HG03460 (cell line): Measurements from ENCODE around the gene GALR2.

Source experiments
- ATAC-seq: cut with Tn5 transposase; IDR thresholded peaks from one replicate; pipeline ENCODE4 v1.9.1; 2021; ENCODE audit not compliant: unreplicated experiment

The GALR2 gene

DNA sequence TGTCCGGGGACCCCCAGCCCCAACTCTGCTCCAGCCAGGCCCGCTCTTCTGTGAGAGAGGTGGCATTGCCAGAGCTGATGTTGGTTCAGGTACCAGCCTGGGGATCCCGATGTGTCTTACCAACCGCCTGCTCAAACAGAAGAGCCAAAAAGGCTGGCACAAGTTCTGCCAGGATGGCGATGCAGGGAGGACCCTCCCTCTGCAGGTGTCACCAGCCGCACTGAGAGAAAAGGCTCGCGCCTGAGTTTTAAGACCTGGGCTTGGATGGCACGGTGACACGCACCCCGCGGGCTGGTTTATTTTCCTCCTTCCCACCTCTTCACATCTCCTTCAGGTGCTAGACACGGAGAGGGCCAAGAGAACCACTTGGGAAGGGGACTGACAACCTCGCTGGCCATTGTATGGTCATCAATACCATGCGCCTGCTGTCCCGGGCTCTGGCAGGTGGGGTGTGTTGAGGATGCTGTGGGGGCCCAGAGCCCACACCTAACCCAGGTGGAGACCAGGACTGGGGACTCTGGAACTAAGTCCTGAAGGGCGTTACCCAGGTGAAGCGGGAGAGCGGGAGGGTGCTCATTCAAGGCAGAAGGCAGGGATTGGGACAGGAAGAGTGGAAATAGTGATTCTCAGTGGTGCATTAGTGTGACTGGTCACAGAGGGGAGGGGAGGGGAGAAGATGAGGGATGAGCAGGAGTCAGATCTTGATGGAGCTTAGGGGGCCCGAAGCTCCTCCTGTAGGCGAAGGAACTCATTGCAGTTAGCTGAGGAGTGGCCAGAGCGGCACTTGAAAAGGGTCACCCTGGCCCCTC, 50.2 kb downstream of the GALR2 start:
- no peak for ATAC-seq

DNA sequence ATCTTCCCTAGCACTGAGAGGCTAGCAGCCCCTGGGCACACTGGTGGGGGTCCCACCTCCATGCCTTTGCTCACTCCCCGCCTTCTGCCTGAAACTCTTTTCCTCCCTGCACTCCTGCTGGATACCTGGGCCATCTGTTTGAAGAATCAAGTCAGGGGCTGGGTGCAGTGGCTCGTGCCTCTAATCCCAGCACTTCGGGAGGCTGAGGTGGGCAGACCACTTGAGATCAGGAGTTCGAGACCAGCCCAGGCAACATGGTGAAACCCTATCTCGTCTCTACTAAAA, 50.8 kb downstream of the GALR2 start:
- no peak for ATAC-seq

- ATAC-seq, result no peak
Measured at GRCh38 chr17:76125922-76126321, 51.3 kb downstream of the GALR2 start.
